Measurements from ENCODE around the gene MRPS27.

The MRPS27 gene

DNA sequence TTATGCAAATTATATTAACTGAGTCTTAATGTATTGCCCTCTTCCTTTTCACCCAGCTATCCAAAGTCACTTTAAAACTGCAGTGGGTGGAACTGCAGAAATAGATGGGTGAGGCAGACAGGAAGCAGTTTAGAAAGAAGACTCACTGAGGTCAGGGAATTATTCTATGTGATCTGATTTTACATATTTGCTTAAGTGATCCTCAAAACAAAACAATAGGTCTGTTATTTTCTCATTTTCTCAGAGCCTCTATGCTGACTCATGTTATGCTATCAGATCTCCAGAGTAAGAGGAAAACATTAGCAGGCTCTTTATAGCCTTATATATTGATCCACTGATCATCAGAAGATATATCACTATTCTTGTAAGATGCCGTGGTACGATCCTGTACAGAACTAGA lies 63.5 kb downstream of the MRPS27 start:
- H3K27me3 ChIP-seq: no peaks in the 10 kb centered on the region
- H3K9me3 ChIP-seq: no peaks in the 10 kb centered on the region
- H3K4me3 ChIP-seq (ENCODE audit: low read depth in 1 of 2, low read length in 1 of 2): no peak overlapping the region
- no peaks in the 10 kb centered on the region for H3K36me3 ChIP-seq
- TF ChIP-seq, protein P1, sequence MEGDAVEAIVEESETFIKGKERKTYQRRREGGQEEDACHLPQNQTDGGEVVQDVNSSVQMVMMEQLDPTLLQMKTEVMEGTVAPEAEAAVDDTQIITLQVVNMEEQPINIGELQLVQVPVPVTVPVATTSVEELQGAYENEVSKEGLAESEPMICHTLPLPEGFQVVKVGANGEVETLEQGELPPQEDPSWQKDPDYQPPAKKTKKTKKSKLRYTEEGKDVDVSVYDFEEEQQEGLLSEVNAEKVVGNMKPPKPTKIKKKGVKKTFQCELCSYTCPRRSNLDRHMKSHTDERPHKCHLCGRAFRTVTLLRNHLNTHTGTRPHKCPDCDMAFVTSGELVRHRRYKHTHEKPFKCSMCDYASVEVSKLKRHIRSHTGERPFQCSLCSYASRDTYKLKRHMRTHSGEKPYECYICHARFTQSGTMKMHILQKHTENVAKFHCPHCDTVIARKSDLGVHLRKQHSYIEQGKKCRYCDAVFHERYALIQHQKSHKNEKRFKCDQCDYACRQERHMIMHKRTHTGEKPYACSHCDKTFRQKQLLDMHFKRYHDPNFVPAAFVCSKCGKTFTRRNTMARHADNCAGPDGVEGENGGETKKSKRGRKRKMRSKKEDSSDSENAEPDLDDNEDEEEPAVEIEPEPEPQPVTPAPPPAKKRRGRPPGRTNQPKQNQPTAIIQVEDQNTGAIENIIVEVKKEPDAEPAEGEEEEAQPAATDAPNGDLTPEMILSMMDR (IDR thresholded peaks at IDR 0.05): no peak
- no peak overlapping the region for H3K27ac ChIP-seq
- H3K4me1 ChIP-seq (ENCODE audit: control insufficient read depth in 1 of 2, insufficient read depth in 1 of 2, low read depth in 1 of 2, low read length in 1 of 2): peaks cover 15 to 20% of the 10 kb centered on the region in 2 experiments

DNA sequence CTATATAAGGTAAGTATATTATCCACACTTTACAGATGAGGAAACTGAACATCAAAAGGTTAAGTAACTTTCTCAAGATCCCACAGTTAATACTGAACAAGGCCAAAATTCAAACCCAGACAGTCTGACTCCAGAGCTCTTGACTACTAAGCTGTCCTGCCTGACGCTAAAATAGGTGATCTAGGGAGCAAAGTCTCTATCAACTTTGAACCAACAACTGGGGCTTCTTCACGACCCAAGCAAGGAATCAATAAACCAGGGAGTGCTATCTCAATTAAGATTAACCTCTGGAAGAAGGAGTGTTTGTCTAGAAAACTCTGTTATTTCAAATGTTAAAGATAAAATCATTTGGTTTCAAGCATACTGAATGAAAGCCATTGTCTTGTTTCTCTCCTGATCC lies 64.4 kb downstream of the MRPS27 start:
- Histone ChIP-seq H3K4me1 (ENCODE audit: control insufficient read depth in 1 of 2, insufficient read depth in 1 of 2, low read depth in 1 of 2, low read length in 1 of 2) (peaks cover 15 to 20% of the 10 kb centered on the region in 2 experiments), H3K9me3 (no peaks in the 10 kb centered on the region), H3K4me3 (ENCODE audit: low read depth in 1 of 2, low read length in 1 of 2) (no peak overlapping the region), H3K27ac (no peak overlapping the region), H3K27me3 (no peaks in the 10 kb centered on the region), H3K36me3 (no peaks in the 10 kb centered on the region)
- TF ChIP-seq, protein P1 (IDR thresholded peaks at IDR 0.05): no peak

DNA sequence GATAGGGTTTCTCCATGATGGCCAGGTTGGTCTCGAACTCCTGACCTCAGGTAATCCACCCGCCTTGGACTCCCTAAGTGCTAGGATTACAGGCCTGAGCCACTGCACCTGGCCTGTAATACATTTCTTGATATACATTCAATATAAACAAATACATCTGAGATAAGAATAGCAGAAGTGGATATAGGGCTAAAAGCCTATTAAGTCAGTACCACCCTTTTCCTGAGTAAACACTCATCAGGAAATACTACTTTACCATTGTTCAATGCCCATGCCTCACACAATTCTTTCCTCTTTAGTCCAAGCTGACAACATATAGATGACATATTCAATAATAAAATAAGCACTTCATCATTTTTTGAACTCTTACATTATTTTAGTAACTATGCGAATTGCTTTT lies 64.8 kb downstream of the MRPS27 start:
- Histone ChIP-seq H3K9me3 (no peaks in the 10 kb centered on the region), H3K4me1 (ENCODE audit: control insufficient read depth in 1 of 2, insufficient read depth in 1 of 2, low read depth in 1 of 2, low read length in 1 of 2) (peaks cover 15 to 20% of the 10 kb centered on the region in 2 experiments), H3K4me3 (ENCODE audit: low read depth in 1 of 2, low read length in 1 of 2) (no peak overlapping the region), H3K27me3 (no peaks in the 10 kb centered on the region), H3K36me3 (no peaks in the 10 kb centered on the region), H3K27ac (no peak overlapping the region)
- TF ChIP-seq, protein P1 (IDR thresholded peaks at IDR 0.05): no peak

DNA sequence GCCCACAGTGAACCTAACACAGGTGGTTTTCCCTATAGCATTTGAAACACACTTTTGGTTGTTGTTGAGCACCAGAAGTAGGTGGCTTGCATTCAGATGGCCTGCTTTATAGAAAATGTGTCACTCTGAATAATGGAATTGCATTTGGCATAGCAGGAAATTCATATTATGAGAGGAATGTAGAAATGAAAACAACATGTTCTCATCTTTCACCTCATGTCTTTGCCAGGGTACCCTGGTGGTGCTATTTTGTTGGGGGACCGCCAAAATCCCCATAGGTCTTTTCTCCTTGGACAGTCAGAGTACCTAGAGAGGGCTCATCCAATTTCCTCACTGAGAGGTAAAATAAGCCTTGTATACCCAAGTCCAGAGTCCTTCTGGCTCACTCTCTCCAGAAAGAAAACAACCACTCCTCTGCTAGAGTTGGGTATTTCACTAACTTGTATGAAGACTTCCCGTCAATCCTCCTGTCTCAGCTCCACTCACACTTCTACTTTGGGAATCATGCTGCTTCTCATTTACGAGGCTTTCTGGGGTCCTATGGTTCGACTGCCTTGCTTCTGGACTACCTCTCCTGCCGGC lies 67.4 kb downstream of the MRPS27 start:
- Histone ChIP-seq H3K4me1 (ENCODE audit: control insufficient read depth in 1 of 2, insufficient read depth in 1 of 2, low read depth in 1 of 2, low read length in 1 of 2) (peaks cover 15 to 20% of the 10 kb centered on the region in 2 experiments), H3K36me3 (no peaks in the 10 kb centered on the region), H3K27me3 (no peaks in the 10 kb centered on the region), H3K27ac (no peak overlapping the region), H3K4me3 (ENCODE audit: low read depth in 1 of 2, low read length in 1 of 2) (no peak overlapping the region), H3K9me3 (no peaks in the 10 kb centered on the region)
- TF ChIP-seq, protein P1 (IDR thresholded peaks at IDR 0.05): no peak

DNA sequence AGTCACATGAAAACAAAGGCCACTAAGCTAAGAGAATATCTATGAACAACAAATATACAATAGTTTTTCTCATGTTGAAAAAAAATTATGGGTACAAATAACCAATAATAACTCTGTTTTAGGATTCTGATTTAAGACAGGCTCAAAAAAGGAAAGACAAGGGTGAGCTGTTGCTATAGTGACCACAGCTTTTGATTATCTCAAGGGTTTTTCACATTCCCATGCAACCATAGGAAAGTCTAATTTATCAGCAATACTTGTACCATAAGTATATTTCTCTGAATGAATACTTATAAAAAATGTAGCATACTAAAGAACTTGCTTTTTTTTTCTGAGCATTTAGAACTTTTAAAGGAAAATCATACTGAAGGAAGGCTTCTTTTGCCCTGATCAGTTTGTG lies 68.0 kb downstream of the MRPS27 start:
- H3K4me3 ChIP-seq (ENCODE audit: low read depth in 1 of 2, low read length in 1 of 2): no peak overlapping the region
- TF ChIP-seq, protein P1 (IDR thresholded peaks at IDR 0.05): no peak
- peaks cover 15 to 20% of the 10 kb centered on the region in 2 experiments for H3K4me1 ChIP-seq (ENCODE audit: control insufficient read depth in 1 of 2, insufficient read depth in 1 of 2, low read depth in 1 of 2, low read length in 1 of 2)
- no peaks in the 10 kb centered on the region for H3K27me3 ChIP-seq
- no peaks in the 10 kb centered on the region for H3K36me3 ChIP-seq
- no peaks in the 10 kb centered on the region for H3K9me3 ChIP-seq
- no peak overlapping the region for H3K27ac ChIP-seq
